ENCODE results near the gene TRIM9.

- no peak for TF ChIP-seq EZH2 (IDR thresholded peaks at IDR 0.05; ENCODE audit: low read length, missing control alignments)
- TF ChIP-seq, protein P1, sequence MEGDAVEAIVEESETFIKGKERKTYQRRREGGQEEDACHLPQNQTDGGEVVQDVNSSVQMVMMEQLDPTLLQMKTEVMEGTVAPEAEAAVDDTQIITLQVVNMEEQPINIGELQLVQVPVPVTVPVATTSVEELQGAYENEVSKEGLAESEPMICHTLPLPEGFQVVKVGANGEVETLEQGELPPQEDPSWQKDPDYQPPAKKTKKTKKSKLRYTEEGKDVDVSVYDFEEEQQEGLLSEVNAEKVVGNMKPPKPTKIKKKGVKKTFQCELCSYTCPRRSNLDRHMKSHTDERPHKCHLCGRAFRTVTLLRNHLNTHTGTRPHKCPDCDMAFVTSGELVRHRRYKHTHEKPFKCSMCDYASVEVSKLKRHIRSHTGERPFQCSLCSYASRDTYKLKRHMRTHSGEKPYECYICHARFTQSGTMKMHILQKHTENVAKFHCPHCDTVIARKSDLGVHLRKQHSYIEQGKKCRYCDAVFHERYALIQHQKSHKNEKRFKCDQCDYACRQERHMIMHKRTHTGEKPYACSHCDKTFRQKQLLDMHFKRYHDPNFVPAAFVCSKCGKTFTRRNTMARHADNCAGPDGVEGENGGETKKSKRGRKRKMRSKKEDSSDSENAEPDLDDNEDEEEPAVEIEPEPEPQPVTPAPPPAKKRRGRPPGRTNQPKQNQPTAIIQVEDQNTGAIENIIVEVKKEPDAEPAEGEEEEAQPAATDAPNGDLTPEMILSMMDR (conservative IDR thresholded peaks at IDR 0.05 in 1 of 2, IDR thresholded peaks at IDR 0.05 in 1 of 2; ENCODE audit: low read depth in 1 of 2, low read length in 2 of 2) = no peak
Observed at GRCh38 chr14:51138404-51139103, 43.6 kb upstream of the TRIM9 start.
